HepG2 (cell line): ENCODE measurements around the gene SPATS2. TPM values are rescaled to one million over a fixed set of nuclear protein-coding genes. Genes with fewer than 3 reads are reported as not detected.

ENCODE experiments used
- ARNT ChIP-seq: fragments of 450-650 bp; IDR thresholded peaks from 2 replicates; pipeline ENCODE4 v1.6.1; 2017
- CBX2 ChIP-seq, 2 experiments: fragments of 200-600 bp in 1 of 2; sonication (generic); formaldehyde crosslinking in 1 of 2; IDR thresholded peaks; 2 replicates each; pipeline versions ENCODE4 v1.7.0 to v1.8.1; 2018 to 2022; ENCODE audit warnings: low read depth in 2 of 2, low read length in 1 of 2, mild to moderate bottlenecking in 1 of 2, missing genetic modification reagents in 1 of 2
- ETV6 ChIP-seq: sonication (generic); formaldehyde crosslinking; conservative IDR thresholded peaks from 2 replicates; pipeline ENCODE4 v1.4.0; 2020; ENCODE audit warnings: missing genetic modification reagents
- HNRNPUL1 ChIP-seq: fragments of 200-400 bp; formaldehyde crosslinking; IDR thresholded peaks from 2 replicates; pipeline ENCODE4 v1.6.1; 2017; ENCODE audit warnings: low read depth, mild to moderate bottlenecking, low read length, moderate library complexity
- IKZF1 ChIP-seq: fragments of 450-650 bp; IDR thresholded peaks from 2 replicates; pipeline ENCODE4 v1.7.1; 2016
- MEF2D ChIP-seq: sonication (generic); formaldehyde crosslinking; IDR thresholded peaks from 2 replicates; pipeline ENCODE4 v1.5.1; 2020; ENCODE audit warnings: mild to moderate bottlenecking, missing genetic modification reagents
- PREB ChIP-seq: sonication (generic); formaldehyde crosslinking; IDR thresholded peaks from 2 replicates; pipeline ENCODE4 v1.4.0; 2020; ENCODE audit warnings: missing genetic modification reagents
- THAP8 ChIP-seq: sonication (generic); formaldehyde crosslinking; IDR thresholded peaks from 2 replicates; pipeline ENCODE4 v1.5.1; 2020; ENCODE audit warnings: missing genetic modification reagents, mild to moderate bottlenecking, borderline replicate concordance
- ZFP1 ChIP-seq: IDR thresholded peaks from 2 replicates; pipeline ENCODE4 v1.6.1; 2016
- ZGPAT ChIP-seq: IDR thresholded peaks from 2 replicates; pipeline ENCODE4 v1.6.1; 2016; ENCODE audit warnings: mild to moderate bottlenecking
- ZNF143 ChIP-seq: sonication (generic); formaldehyde crosslinking; IDR thresholded peaks from 2 replicates; pipeline ENCODE4 v1.4.0; 2020; ENCODE audit warnings: missing genetic modification reagents
- ZNF225 ChIP-seq: sonication (generic); formaldehyde crosslinking; IDR thresholded peaks from 2 replicates; pipeline ENCODE4 v1.4.0; 2020; ENCODE audit warnings: mild to moderate bottlenecking, missing genetic modification reagents
- ZNF256 ChIP-seq: sonication (generic); formaldehyde crosslinking; conservative IDR thresholded peaks from 2 replicates; pipeline ENCODE4 v1.4.0; 2020; ENCODE audit warnings: missing genetic modification reagents
- ZNF432 ChIP-seq: sonication (generic); formaldehyde crosslinking; IDR thresholded peaks from 2 replicates; pipeline ENCODE4 v1.5.0; 2020; ENCODE audit warnings: missing genetic modification reagents, mild to moderate bottlenecking, borderline replicate concordance
- ZNF503 ChIP-seq: sonication (generic); formaldehyde crosslinking; IDR thresholded peaks from 2 replicates; pipeline ENCODE4 v1.4.0; 2020; ENCODE audit warnings: missing genetic modification reagents
- ZNF513 ChIP-seq: sonication (generic); formaldehyde crosslinking; conservative IDR thresholded peaks from 2 replicates; pipeline ENCODE4 v1.5.0; 2020; ENCODE audit warnings: missing genetic modification reagents
- ZNF775 ChIP-seq: sonication (generic); formaldehyde crosslinking; IDR thresholded peaks from 2 replicates; pipeline ENCODE4 v1.4.0; 2020; ENCODE audit warnings: missing genetic modification reagents, mild to moderate bottlenecking, moderate library complexity, borderline replicate concordance
- ZNF784 ChIP-seq: sonication (generic); formaldehyde crosslinking; IDR thresholded peaks from 2 replicates; pipeline ENCODE4 v1.5.1; 2020; ENCODE audit warnings: missing genetic modification reagents, mild to moderate bottlenecking, borderline replicate concordance
- polyA plus RNA-seq, 8 experiments: library from polyadenylated mRNA; depleted of rRNA in 3 of 8; stranded (reverse) in 7 of 8; unstranded in 1 of 8; fragments of >200 nt; fragmentation: Illumina TruSeq in 4 of 8; extraction: Trizol in 4 of 8; gene quantifications; 2 replicates each; pipeline versions ENCODE4 v1.2.1 to v1.2.3, GENCODE V29; 2011 to 2016; ENCODE audit warnings: low read depth in 4 of 8, missing spikeins in 1 of 8, mixed read lengths in 1 of 8; ENCODE audit not compliant: insufficient read depth in 1 of 8
- total RNA-seq, 5 experiments: library from RNA; depleted of rRNA; stranded (reverse); fragments of >200 nt; fragmentation: Illumina TruSeq; extraction: Trizol; gene quantifications; 2 replicates each; pipeline ENCODE4 v1.2.3, GENCODE V29; 2016; ENCODE audit warnings: low read depth in 1 of 5

The SPATS2 gene
- total and polyA plus RNA-seq, 2 of the 13 experiments (the other 11 are each of a cell fraction or from before 2014, with no cell fraction given) = 19.3 to 28.1 TPM

GRCh38 chr12:49347311-49348193, 19.7 kb upstream of the SPATS2 start (continued):
- TF ChIP-seq MEF2D (CRISPR knock-in tag) (peak; percentile 65), ZGPAT (peak; percentile 95), ARNT (no peak), ZNF513 (0 out of 2 replicates have a peak, but pooled peaks have one; percentile 54), CBX2 (IDR thresholded peaks at IDR 0.05; ENCODE audit: low read depth, low read length) (no peak), CBX2 (CRISPR knock-in tag; IDR thresholded peaks at IDR 0.05; ENCODE audit: low read depth) (no peak), THAP8 (CRISPR knock-in tag) (0 out of 2 replicates have a peak, but pooled peaks have one; percentile 67), ZNF784 (no peak), ZNF256 (CRISPR knock-in tag) (0 out of 2 replicates have a peak, but pooled peaks have one; percentile 80), IKZF1 (no peak), ZNF503 (CRISPR knock-in tag) (peak; percentile 93), ETV6 (peak; percentile 76; the same call in 1 of the 2 replicates), ZFP1 (CRISPR knock-in tag) (peak; percentile 66; the same call in 1 of the 2 replicates), ZNF432 (no peak), ZNF225 (CRISPR knock-in tag) (no peak), HNRNPUL1 (no peak), ZNF775 (CRISPR knock-in tag) (no peak), ZNF143 (peak; percentile 55), PREB (CRISPR knock-in tag) (no peak)
